ENCODE measurements around the gene PKM.

Gene PKM

GRCh38 chr15:72197041-72197459 lies 33.9 kb downstream of the PKM start:
- Histone ChIP-seq H3K27ac (ENCODE audit: low read length) (no peak overlapping the region), H3K36me3 (replicated peaks; ENCODE audit: insufficient read depth, low read length) (peaks cover 3% of the 10 kb centered on the region; the same call in 1 of the 2 replicates), H3F3A (ENCODE audit: insufficient read depth, low read length) (peaks cover 21% of the 10 kb centered on the region), H3K9me2 (replicated peaks; ENCODE audit: insufficient read depth, low read length) (no peaks in the 10 kb centered on the region), H4K20me1 (ENCODE audit: insufficient read depth, low read length) (peaks cover 7% of the 10 kb centered on the region; the same call in 1 of the 2 replicates), H2AFZ (ENCODE audit: low read length) (peak overlapping the region; percentile 43; the same call in 1 of the 2 replicates), H3K27me3 (replicated peaks; ENCODE audit: insufficient read depth, low read length) (0 out of 2 replicates have a peak, but pooled peaks cover 4% of the 10 kb centered on the region), H3K4me3 (ENCODE audit: low read length) (peak overlapping the region; percentile 28; the same call in 1 of the 2 replicates), H3K79me2 (ENCODE audit: low read length) (no peaks in the 10 kb centered on the region), H3K4me2 (ENCODE audit: low read depth, low read length) (peak overlapping the region; percentile 46; the same call in 1 of the 2 replicates), H3K4me1 (ENCODE audit: low read length) (peaks cover 15% of the 10 kb centered on the region), H3K9me3 (replicated peaks; ENCODE audit: insufficient read depth, low read length) (no peaks in the 10 kb centered on the region), H3K9ac (ENCODE audit: low read length) (no peak overlapping the region)
- TF ChIP-seq EZH2 (optimal IDR thresholded peaks at IDR 0.05; ENCODE audit: low read depth, low read length) (no peak), CTCF (IDR thresholded peaks at IDR 0.05; ENCODE audit: low read length) (no peak), EZH2phosphoT487 (IDR thresholded peaks at IDR 0.05; ENCODE audit: low read length) (no peak)
- DNase-seq: no peak

- Histone ChIP-seq H3K4me1 (ENCODE audit: low read length) (peaks cover 9% of the 10 kb centered on the region), H3F3A (ENCODE audit: insufficient read depth, low read length) (peaks cover 17% of the 10 kb centered on the region), H3K4me2 (ENCODE audit: low read depth, low read length) (no peak overlapping the region), H3K9ac (ENCODE audit: low read length) (no peak overlapping the region), H3K79me2 (ENCODE audit: low read length) (no peaks in the 10 kb centered on the region), H3K4me3 (ENCODE audit: low read length) (no peak overlapping the region), H2AFZ (ENCODE audit: low read length) (no peak overlapping the region), H3K36me3 (replicated peaks; ENCODE audit: insufficient read depth, low read length) (peaks cover 3% of the 10 kb centered on the region; the same call in 1 of the 2 replicates), H3K9me2 (replicated peaks; ENCODE audit: insufficient read depth, low read length) (no peaks in the 10 kb centered on the region), H4K20me1 (ENCODE audit: insufficient read depth, low read length) (peaks cover 2% of the 10 kb centered on the region; the same call in 1 of the 2 replicates), H3K27ac (ENCODE audit: low read length) (no peak overlapping the region), H3K27me3 (replicated peaks; ENCODE audit: insufficient read depth, low read length) (0 out of 2 replicates have a peak, but pooled peaks cover 4% of the 10 kb centered on the region), H3K9me3 (replicated peaks; ENCODE audit: insufficient read depth, low read length) (no peaks in the 10 kb centered on the region)
- TF ChIP-seq CTCF (IDR thresholded peaks at IDR 0.05; ENCODE audit: low read length) (no peak), EZH2 (optimal IDR thresholded peaks at IDR 0.05; ENCODE audit: low read depth, low read length) (no peak), EZH2phosphoT487 (IDR thresholded peaks at IDR 0.05; ENCODE audit: low read length) (no peak)
- DNase-seq: no peak
Measured at GRCh38 chr15:72196409-72197040, 34.5 kb downstream of the PKM start.

- H3K79me2 ChIP-seq (ENCODE audit: low read length): no peaks in the 10 kb centered on the region
- H3K9me3 ChIP-seq (replicated peaks; ENCODE audit: insufficient read depth, low read length): no peaks in the 10 kb centered on the region
- no peaks in the 10 kb centered on the region for H3K4me1 ChIP-seq (ENCODE audit: low read length)
- H3K27ac ChIP-seq (ENCODE audit: low read length): no peak overlapping the region
- H3K9me2 ChIP-seq (replicated peaks; ENCODE audit: insufficient read depth, low read length): no peaks in the 10 kb centered on the region
- H2AFZ ChIP-seq (ENCODE audit: low read length): no peak overlapping the region
- TF ChIP-seq EZH2 (optimal IDR thresholded peaks at IDR 0.05; ENCODE audit: low read depth, low read length) (no peak), CTCF (IDR thresholded peaks at IDR 0.05; ENCODE audit: low read length) (no peak), EZH2phosphoT487 (IDR thresholded peaks at IDR 0.05; ENCODE audit: low read length) (no peak)
- no peak for DNase-seq
- no peaks in the 10 kb centered on the region for H4K20me1 ChIP-seq (ENCODE audit: insufficient read depth, low read length)
- H3F3A ChIP-seq (ENCODE audit: insufficient read depth, low read length): 0 out of 2 replicates have a peak, but pooled peaks cover 3% of the 10 kb centered on the region
- no peak overlapping the region for H3K9ac ChIP-seq (ENCODE audit: low read length)
- no peak overlapping the region for H3K4me3 ChIP-seq (ENCODE audit: low read length)
- 0 out of 2 replicates have a peak, but pooled peaks cover 4% of the 10 kb centered on the region for H3K27me3 ChIP-seq (replicated peaks; ENCODE audit: insufficient read depth, low read length)
- H3K36me3 ChIP-seq (replicated peaks; ENCODE audit: insufficient read depth, low read length): peaks cover 3% of the 10 kb centered on the region; the same call in 1 of the 2 replicates
- H3K4me2 ChIP-seq (ENCODE audit: low read depth, low read length): no peak overlapping the region
Measured at GRCh38 chr15:72195101-72195511, 35.9 kb downstream of the PKM start.

Data from MM.1S (cell line).